ENCODE results near the gene EDEM1.
"Not testable (repeated sequence)": the region's sequence is repeated elsewhere in the genome, so short reads cannot be mapped to it uniquely, and the experiment has no call there.

Gene EDEM1

DNA sequence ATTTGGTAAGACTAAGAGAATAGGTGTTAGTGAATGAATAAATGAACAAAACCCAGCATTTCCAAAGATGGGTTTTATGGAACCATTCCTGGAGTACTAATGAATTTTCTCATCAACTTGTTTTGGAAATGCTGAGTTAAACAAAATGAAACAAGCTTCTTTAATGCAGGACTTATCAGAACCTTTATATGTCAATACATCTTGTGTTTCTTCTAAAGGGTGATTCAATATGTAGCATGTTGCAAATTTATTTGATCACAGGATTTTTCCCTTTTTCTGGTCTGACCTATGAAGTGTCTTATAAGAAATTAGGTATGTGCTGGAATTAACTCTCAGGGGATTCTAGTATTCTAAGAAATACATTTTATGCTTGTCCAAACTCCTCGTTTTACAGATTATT lies 53.2 kb downstream of the EDEM1 start:
- H3K4me2 ChIP-seq (ENCODE audit: low read length): no peak overlapping the region
- H3K27me3 ChIP-seq (ENCODE audit: control insufficient read depth, insufficient read depth, low read length): no peaks in the 10 kb centered on the region
- H3K4me1 ChIP-seq (ENCODE audit: control insufficient read depth, insufficient read depth, low read length): no peaks in the 10 kb centered on the region
- H3K9ac ChIP-seq (ENCODE audit: low read depth, low read length): no peak overlapping the region
- no peaks in the 10 kb centered on the region for H3K36me3 ChIP-seq (ENCODE audit: insufficient read depth, low read length)
- no peak overlapping the region for H3K4me3 ChIP-seq (ENCODE audit: low read length)
- no peaks in the 10 kb centered on the region for H3K9me3 ChIP-seq (replicated peaks; ENCODE audit: low read length)

DNA sequence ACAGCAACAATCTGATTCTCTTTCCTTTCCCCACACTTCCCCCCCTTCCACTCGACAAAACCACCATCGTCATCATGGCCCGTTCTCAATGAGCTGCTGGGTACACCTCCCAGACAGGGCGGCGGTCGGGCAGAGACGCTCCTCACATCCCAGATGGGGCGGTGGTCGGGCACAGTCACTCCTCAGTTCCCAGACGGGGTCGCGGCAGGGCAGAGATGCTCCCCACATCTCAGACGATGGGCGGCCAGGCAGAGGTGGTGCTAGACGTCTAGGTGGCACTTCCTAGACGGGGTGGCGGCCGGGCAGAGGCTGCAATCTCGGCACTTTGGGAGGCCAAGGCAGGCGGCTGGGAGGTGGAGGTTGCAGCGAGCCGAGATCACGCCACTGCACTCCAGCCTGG lies 55.3 kb downstream of the EDEM1 start:
- not testable (repeated sequence) for H3K4me3 ChIP-seq (ENCODE audit: low read length); H3K27me3 ChIP-seq (ENCODE audit: control insufficient read depth, insufficient read depth, low read length); H3K9ac ChIP-seq (ENCODE audit: low read depth, low read length); H3K4me1 ChIP-seq (ENCODE audit: control insufficient read depth, insufficient read depth, low read length); H3K9me3 ChIP-seq (replicated peaks; ENCODE audit: low read length); H3K4me2 ChIP-seq (ENCODE audit: low read length); H3K36me3 ChIP-seq (ENCODE audit: insufficient read depth, low read length)

DNA sequence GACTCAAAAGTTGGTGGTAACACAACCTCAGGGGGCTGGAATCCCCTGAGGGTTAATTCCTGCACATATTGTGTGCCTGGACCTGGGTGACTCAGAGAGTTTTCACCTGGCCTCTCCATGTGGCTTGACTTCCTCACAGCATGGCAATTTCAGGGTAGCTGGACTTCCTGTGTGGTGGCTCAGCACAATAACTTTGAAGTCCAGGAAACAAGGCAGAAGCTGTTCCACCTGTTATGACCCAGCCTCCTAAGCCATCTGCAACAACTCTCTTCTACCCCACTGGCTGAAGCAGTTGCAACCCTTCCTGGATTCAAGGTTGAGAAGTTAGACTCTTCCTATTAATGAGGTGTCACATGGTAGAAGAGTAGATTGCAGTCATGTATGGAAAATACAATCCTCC lies 58.4 kb downstream of the EDEM1 start:
- Histone ChIP-seq H3K4me1 (ENCODE audit: control insufficient read depth, insufficient read depth, low read length) (no peaks in the 10 kb centered on the region), H3K9ac (ENCODE audit: low read depth, low read length) (no peak overlapping the region), H3K9me3 (replicated peaks; ENCODE audit: low read length) (no peaks in the 10 kb centered on the region), H3K27me3 (ENCODE audit: control insufficient read depth, insufficient read depth, low read length) (no peaks in the 10 kb centered on the region), H3K4me2 (ENCODE audit: low read length) (no peak overlapping the region), H3K36me3 (ENCODE audit: insufficient read depth, low read length) (no peaks in the 10 kb centered on the region), H3K4me3 (ENCODE audit: low read length) (no peak overlapping the region)

DNA sequence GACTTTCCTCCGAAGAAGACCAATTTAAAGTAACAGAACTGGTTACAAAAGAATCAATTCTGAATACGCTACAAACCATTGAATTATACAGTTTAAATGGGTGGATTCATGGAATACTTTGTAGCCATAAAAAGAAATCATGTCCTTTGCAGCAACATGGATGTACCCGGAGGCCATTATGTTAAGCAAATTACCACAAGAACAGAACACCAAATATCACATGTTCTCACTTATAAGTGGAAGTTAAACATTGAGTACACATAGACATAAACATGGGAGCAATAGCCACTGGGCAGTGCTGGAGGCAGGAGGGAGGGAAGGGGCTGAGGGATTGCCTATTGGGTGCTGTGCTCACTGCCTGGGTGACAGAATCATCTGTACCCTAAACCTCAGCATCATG lies 61.3 kb downstream of the EDEM1 start:
- H3K9me3 ChIP-seq (replicated peaks; ENCODE audit: low read length): no peaks in the 10 kb centered on the region
- H3K27me3 ChIP-seq (ENCODE audit: control insufficient read depth, insufficient read depth, low read length): no peaks in the 10 kb centered on the region
- no peak overlapping the region for H3K9ac ChIP-seq (ENCODE audit: low read depth, low read length)
- no peak overlapping the region for H3K4me2 ChIP-seq (ENCODE audit: low read length)
- H3K36me3 ChIP-seq (ENCODE audit: insufficient read depth, low read length): no peaks in the 10 kb centered on the region
- H3K4me3 ChIP-seq (ENCODE audit: low read length): no peak overlapping the region
- H3K4me1 ChIP-seq (ENCODE audit: control insufficient read depth, insufficient read depth, low read length): no peaks in the 10 kb centered on the region

DNA sequence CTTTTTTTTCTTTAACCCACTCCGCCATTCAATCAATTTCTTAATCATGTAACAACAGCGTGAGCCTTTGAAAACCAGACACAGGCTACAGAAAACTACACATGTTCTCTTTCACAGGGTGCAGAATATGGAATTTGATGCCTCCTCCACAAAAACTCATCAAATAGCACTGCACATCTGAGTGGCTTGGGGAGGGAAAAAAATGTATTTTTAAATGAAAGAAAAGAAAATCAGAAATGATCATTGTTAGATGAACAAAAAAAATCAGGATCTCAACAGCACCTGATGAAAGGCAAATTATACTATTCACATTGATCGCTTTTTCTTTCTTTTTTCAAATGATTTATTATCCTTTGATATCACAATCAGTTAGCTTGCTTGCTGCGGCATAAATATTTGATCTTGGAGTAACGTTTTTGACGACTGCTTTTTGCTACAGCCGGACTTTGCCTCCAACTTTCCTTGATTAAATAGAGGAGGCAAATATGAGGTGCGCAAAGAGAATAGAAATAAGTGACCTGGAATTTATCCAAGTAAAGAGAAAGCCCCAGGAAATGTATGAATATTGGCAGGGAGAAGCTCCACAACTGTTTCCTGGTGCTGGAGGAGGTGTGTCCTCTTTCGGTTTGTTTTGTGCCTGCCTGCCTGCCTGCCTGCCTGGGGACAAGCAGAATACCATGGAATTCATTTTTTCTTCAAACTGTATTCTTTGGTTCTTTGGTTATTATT lies 63.1 kb downstream of the EDEM1 start:
- Histone ChIP-seq H3K9me3 (replicated peaks; ENCODE audit: low read length) (no peaks in the 10 kb centered on the region), H3K36me3 (ENCODE audit: insufficient read depth, low read length) (no peaks in the 10 kb centered on the region), H3K27me3 (ENCODE audit: control insufficient read depth, insufficient read depth, low read length) (no peaks in the 10 kb centered on the region), H3K4me2 (ENCODE audit: low read length) (peak overlapping the region; percentile 76), H3K9ac (ENCODE audit: low read depth, low read length) (no peak overlapping the region), H3K4me1 (ENCODE audit: control insufficient read depth, insufficient read depth, low read length) (no peaks in the 10 kb centered on the region), H3K4me3 (ENCODE audit: low read length) (peak overlapping the region; percentile 58)

DNA sequence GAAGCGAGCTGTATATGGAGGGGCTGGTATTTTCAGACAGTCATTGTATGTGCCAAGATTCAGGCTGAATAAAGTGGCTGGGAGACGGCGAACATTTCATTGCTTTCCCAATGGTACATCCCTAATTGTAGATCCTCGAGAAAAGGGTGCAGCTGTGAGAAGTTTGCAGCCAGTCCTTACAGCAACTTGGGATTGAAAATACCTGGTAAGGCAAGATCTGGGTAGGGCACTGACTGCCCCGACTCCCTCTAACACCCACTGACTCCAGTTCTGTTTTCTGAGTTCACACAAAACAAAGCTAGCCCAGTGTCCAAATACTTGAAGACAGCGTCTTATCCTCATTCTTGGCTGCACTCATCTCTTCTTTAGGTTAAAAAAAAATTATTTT lies 63.7 kb downstream of the EDEM1 start:
- H3K27me3 ChIP-seq (ENCODE audit: control insufficient read depth, insufficient read depth, low read length): no peaks in the 10 kb centered on the region
- peak overlapping the region; percentile 76 for H3K4me2 ChIP-seq (ENCODE audit: low read length)
- no peak overlapping the region for H3K9ac ChIP-seq (ENCODE audit: low read depth, low read length)
- H3K4me1 ChIP-seq (ENCODE audit: control insufficient read depth, insufficient read depth, low read length): no peaks in the 10 kb centered on the region
- H3K9me3 ChIP-seq (replicated peaks; ENCODE audit: low read length): no peaks in the 10 kb centered on the region
- H3K4me3 ChIP-seq (ENCODE audit: low read length): peak overlapping the region; percentile 58
- H3K36me3 ChIP-seq (ENCODE audit: insufficient read depth, low read length): no peaks in the 10 kb centered on the region

DNA sequence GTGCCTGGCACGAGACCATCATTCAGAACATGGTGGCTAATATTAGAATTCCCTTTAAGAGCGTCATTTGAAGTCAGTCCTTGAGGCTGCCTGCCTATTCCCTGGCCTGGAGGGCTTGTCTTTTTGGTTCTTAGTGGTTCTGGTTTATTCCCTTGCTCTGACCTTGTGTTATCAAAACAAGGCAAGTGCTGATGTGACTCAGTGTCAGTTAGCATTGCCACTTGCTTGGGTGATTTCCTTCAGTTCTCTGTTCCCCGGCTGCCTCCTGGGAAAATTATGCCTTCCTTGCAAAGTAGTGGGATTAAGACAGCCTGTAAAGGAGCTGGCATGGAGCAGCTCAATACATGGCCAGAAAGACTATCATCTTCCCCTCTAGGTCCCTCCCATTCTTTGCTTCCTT lies 64.6 kb downstream of the EDEM1 start:
- Histone ChIP-seq H3K36me3 (ENCODE audit: insufficient read depth, low read length) (no peaks in the 10 kb centered on the region), H3K4me3 (ENCODE audit: low read length) (no peak overlapping the region), H3K9ac (ENCODE audit: low read depth, low read length) (no peak overlapping the region), H3K4me2 (ENCODE audit: low read length) (no peak overlapping the region), H3K4me1 (ENCODE audit: control insufficient read depth, insufficient read depth, low read length) (no peaks in the 10 kb centered on the region), H3K9me3 (replicated peaks; ENCODE audit: low read length) (no peaks in the 10 kb centered on the region), H3K27me3 (ENCODE audit: control insufficient read depth, insufficient read depth, low read length) (no peaks in the 10 kb centered on the region)

DNA sequence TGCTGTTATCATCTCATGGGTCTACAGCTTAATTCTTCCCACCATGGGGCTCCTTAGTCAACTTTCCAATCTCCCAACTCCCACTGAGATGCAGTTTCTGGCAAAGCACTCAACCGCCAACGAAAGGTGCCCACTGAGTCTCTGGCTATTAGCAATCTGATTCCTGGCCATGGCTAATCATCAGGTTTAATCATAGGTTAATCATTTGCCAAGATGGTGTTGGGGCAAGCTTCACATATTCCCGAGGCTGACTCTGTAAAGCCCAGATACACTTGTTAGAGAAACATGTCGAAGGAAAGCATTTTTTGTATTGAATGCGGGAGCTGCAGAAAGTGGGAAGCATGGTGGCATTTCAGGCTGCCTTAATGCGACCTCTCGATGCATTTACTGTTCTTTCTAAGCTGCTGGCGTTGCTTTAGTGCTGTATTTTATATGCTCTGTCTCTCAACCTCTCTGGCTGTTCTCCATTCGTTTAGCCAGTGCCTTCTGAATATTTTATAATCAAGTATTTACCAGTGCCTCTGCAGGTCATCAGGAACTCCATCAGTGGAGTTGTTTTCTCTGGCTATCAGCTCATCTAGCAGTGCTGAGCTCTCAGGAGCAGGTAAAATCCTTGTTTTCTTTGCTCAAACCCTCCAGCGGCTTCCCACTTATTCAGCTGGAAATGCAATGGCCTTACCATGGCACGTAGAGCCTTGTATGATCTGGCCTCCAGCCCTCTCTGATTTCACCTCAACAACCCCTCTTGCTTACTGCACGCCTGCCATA lies 67.0 kb downstream of the EDEM1 start:
- no peaks in the 10 kb centered on the region for H3K4me1 ChIP-seq (ENCODE audit: control insufficient read depth, insufficient read depth, low read length)
- H3K36me3 ChIP-seq (ENCODE audit: insufficient read depth, low read length): no peaks in the 10 kb centered on the region
- no peak overlapping the region for H3K4me2 ChIP-seq (ENCODE audit: low read length)
- H3K4me3 ChIP-seq (ENCODE audit: low read length): no peak overlapping the region
- no peaks in the 10 kb centered on the region for H3K9me3 ChIP-seq (replicated peaks; ENCODE audit: low read length)
- no peak overlapping the region for H3K9ac ChIP-seq (ENCODE audit: low read depth, low read length)
- no peaks in the 10 kb centered on the region for H3K27me3 ChIP-seq (ENCODE audit: control insufficient read depth, insufficient read depth, low read length)

DNA sequence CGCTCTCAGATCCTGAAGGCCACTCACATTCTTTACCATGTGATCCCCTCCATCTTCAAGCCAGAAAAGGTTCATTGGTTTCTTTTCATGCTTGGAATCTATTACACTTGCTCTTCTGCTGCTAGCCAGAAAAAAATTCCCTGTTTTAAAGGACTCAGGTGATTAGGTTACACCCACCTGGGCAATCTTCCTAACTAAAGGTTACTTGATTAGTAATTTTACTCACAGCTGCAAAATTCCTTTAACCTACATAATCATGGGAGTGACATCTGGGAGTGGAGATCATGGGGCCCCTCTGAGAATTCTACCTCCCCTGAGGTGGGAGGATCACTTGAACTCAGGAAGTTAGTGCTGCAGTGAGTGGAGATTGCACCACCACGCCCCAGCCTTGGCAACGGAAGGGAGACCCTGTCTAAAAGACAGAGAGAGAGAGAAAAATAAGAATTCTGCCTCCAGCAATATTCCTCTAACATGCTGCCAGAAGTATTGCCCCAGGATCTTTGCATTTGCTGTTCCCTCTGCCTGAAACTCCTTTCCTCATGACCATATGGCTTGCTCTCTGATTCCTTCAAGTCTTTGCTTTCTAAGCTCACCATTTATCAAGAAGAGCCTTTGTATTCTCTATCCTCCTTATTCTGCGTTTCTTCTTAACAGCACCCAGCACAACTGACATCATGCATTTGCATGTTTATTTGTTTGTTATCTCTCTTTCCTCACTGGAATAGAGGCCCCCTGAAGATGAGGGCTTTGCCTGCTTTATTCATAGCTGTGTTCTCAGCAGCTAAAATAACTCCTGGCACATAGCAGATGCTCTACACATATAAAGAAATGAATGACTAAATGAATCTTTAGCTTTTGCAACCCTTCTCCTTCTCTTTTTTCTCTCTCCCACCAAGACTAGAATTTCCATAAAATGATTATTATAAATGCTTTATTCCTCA lies 68.2 kb downstream of the EDEM1 start:
- Histone ChIP-seq H3K4me2 (ENCODE audit: low read length) (no peak overlapping the region), H3K27me3 (ENCODE audit: control insufficient read depth, insufficient read depth, low read length) (no peaks in the 10 kb centered on the region), H3K4me1 (ENCODE audit: control insufficient read depth, insufficient read depth, low read length) (no peaks in the 10 kb centered on the region), H3K36me3 (ENCODE audit: insufficient read depth, low read length) (no peaks in the 10 kb centered on the region), H3K4me3 (ENCODE audit: low read length) (no peak overlapping the region), H3K9me3 (replicated peaks; ENCODE audit: low read length) (no peaks in the 10 kb centered on the region), H3K9ac (ENCODE audit: low read depth, low read length) (no peak overlapping the region)

DNA sequence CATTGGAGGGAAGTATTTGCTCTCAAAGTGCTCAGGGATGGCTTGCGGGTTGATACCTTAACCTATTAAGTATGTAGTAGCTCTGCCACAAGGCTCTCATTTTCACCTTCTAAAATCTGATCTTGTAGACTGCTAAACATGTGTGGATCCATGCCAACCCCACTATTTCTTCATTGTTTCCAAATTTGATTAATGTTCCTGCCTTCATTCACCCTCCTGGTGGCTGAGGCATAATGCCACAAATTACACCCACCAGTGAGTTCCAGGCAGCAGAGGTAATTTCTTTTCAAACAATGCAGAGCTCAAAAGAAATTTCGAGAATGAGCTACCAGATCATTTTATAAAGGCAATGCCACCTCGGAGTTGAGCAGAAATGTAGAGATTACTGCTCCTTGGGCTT lies 71.0 kb downstream of the EDEM1 start:
- Histone ChIP-seq H3K4me2 (ENCODE audit: low read length) (no peak overlapping the region), H3K9me3 (replicated peaks; ENCODE audit: low read length) (no peaks in the 10 kb centered on the region), H3K9ac (ENCODE audit: low read depth, low read length) (no peak overlapping the region)

DNA sequence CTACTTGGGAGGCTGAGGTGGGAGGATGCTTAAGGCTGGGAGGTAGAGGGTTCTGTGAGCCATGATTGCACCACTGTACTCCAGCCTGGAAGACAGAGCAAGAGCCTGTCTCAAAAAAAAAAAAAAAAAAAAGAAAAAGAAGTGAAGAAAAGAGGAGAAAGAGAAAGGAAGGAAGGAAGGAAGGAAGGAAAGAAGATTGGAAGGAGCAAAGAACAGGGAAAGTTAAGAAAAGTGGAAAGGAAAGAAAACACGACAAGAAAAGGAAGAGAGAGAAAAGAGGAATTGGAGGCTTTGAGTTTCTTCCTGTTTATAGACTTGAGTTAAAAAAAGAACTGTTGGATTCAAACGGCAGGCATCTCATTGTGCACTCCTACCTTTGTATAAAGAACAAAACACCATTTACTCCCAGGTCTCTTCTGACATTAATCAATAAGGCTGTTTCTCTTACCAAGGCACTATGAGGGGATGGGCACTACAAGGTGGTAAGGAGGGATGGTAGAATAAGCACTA lies 73.5 kb downstream of the EDEM1 start:
- Histone ChIP-seq H3K27me3 (ENCODE audit: control insufficient read depth, insufficient read depth, low read length) (no peaks in the 10 kb centered on the region), H3K36me3 (ENCODE audit: insufficient read depth, low read length) (no peaks in the 10 kb centered on the region), H3K4me3 (ENCODE audit: low read length) (no peak overlapping the region), H3K9ac (ENCODE audit: low read depth, low read length) (no peak overlapping the region), H3K9me3 (replicated peaks; ENCODE audit: low read length) (no peaks in the 10 kb centered on the region), H3K4me1 (ENCODE audit: control insufficient read depth, insufficient read depth, low read length) (no peaks in the 10 kb centered on the region), H3K4me2 (ENCODE audit: low read length) (no peak overlapping the region)

More for the DNA sequence above, 71.0 kb downstream of the EDEM1 start:
- H3K4me3 ChIP-seq (ENCODE audit: low read length): no peak overlapping the region
- no peaks in the 10 kb centered on the region for H3K36me3 ChIP-seq (ENCODE audit: insufficient read depth, low read length)
- no peaks in the 10 kb centered on the region for H3K27me3 ChIP-seq (ENCODE audit: control insufficient read depth, insufficient read depth, low read length)
- H3K4me1 ChIP-seq (ENCODE audit: control insufficient read depth, insufficient read depth, low read length): no peaks in the 10 kb centered on the region
